HepG2 (cell line): ENCODE results near the gene ENG. TPM values are rescaled to one million over a fixed set of nuclear protein-coding genes. Genes with fewer than 3 reads are reported as not detected.

Experiments
- AGO2 ChIP-seq: fragments of 200-400 bp; formaldehyde crosslinking; optimal IDR thresholded peaks from 2 replicates; pipeline ENCODE3; 2017; ENCODE audit warnings: mild to moderate bottlenecking, low read depth, low read length, moderate library complexity
- AKAP8 ChIP-seq: sonication (generic); formaldehyde crosslinking; IDR thresholded peaks from 2 replicates; pipeline ENCODE4 v1.5.1; 2020; ENCODE audit warnings: mild to moderate bottlenecking, missing genetic modification reagents
- CENPX ChIP-seq: sonication (generic); formaldehyde crosslinking; IDR thresholded peaks from 2 replicates; pipeline ENCODE4 v1.9.0; 2021; ENCODE audit warnings: mild to moderate bottlenecking, missing genetic modification reagents, moderate library complexity
- CHCHD3 ChIP-seq: sonication (generic); formaldehyde crosslinking; IDR thresholded peaks from 2 replicates; pipeline ENCODE4 v1.8.0; 2022; ENCODE audit warnings: mild to moderate bottlenecking, missing genetic modification reagents, moderate library complexity
- ETV6 ChIP-seq: sonication (generic); formaldehyde crosslinking; conservative IDR thresholded peaks from 2 replicates; pipeline ENCODE4 v1.4.0; 2020; ENCODE audit warnings: missing genetic modification reagents
- FOXK1 ChIP-seq: sonication (generic); formaldehyde crosslinking; IDR thresholded peaks from 2 replicates; pipeline ENCODE4 v1.4.0; 2020; ENCODE audit warnings: low read depth, missing genetic modification reagents, borderline replicate concordance
- MATR3 ChIP-seq: sonication (generic); formaldehyde crosslinking; IDR thresholded peaks from 2 replicates; pipeline ENCODE4 v1.4.0; 2020; ENCODE audit warnings: missing genetic modification reagents
- MIER3 ChIP-seq: IDR thresholded peaks from 2 replicates; pipeline ENCODE4 v1.6.1; 2016; ENCODE audit warnings: missing compliant biosample characterization, borderline replicate concordance
- MYC ChIP-seq: sonication (generic); formaldehyde crosslinking; IDR thresholded peaks from 2 replicates; pipeline ENCODE4 v1.9.0; 2021; ENCODE audit warnings: missing genetic modification reagents, borderline replicate concordance
- NR1H2 ChIP-seq: sonication (generic); formaldehyde crosslinking; IDR thresholded peaks from 2 replicates; pipeline ENCODE4 v1.8.1; 2022; ENCODE audit warnings: low read depth, missing genetic modification reagents, borderline replicate concordance
- RFX1 ChIP-seq: fragments of 450-650 bp; IDR thresholded peaks from 2 replicates; pipeline ENCODE4 v1.6.1; 2017
- ZFP90 ChIP-seq: sonication (generic); formaldehyde crosslinking; IDR thresholded peaks from 2 replicates; pipeline ENCODE4 v1.8.0; 2022; ENCODE audit warnings: missing genetic modification reagents, mild to moderate bottlenecking, inconsistent platforms, borderline replicate concordance
- ZNF234 ChIP-seq: sonication (generic); formaldehyde crosslinking; conservative IDR thresholded peaks from 2 replicates; pipeline ENCODE4 v1.5.1; 2020; ENCODE audit warnings: mild to moderate bottlenecking, missing genetic modification reagents
- ZNF441 ChIP-seq: sonication (generic); formaldehyde crosslinking; IDR thresholded peaks from 2 replicates; pipeline ENCODE4 v1.7.0; 2021; ENCODE audit warnings: missing genetic modification reagents, borderline replicate concordance
- ZNF570 ChIP-seq: sonication (generic); formaldehyde crosslinking; IDR thresholded peaks from 2 replicates; pipeline ENCODE4 v1.4.0; 2020; ENCODE audit warnings: mild to moderate bottlenecking, missing genetic modification reagents, borderline replicate concordance
- ZNF75D ChIP-seq: sonication (generic); formaldehyde crosslinking; IDR thresholded peaks from 2 replicates; pipeline ENCODE4 v1.8.1; 2023; ENCODE audit warnings: missing genetic modification reagents, mild to moderate bottlenecking, borderline replicate concordance
- polyA plus RNA-seq, 8 experiments: library from polyadenylated mRNA; depleted of rRNA in 3 of 8; stranded (reverse) in 7 of 8; unstranded in 1 of 8; fragments of >200 nt; fragmentation: Illumina TruSeq in 4 of 8; extraction: Trizol in 4 of 8; gene quantifications; 2 replicates each; pipeline versions ENCODE4 v1.2.1 to v1.2.3, GENCODE V29; 2011 to 2016; ENCODE audit warnings: low read depth in 4 of 8, missing spikeins in 1 of 8, mixed read lengths in 1 of 8; ENCODE audit not compliant: insufficient read depth in 1 of 8
- total RNA-seq, 5 experiments: library from RNA; depleted of rRNA; stranded (reverse); fragments of >200 nt; fragmentation: Illumina TruSeq; extraction: Trizol; gene quantifications; 2 replicates each; pipeline ENCODE4 v1.2.3, GENCODE V29; 2016; ENCODE audit warnings: low read depth in 1 of 5
- TF ChIP-seq, protein P1 (sequence below): sonication (generic); formaldehyde crosslinking; IDR thresholded peaks from 2 replicates; pipeline ENCODE4 v1.8.1; 2023; ENCODE audit warnings: mild to moderate bottlenecking, missing genetic modification reagents, borderline replicate concordance
- TF ChIP-seq, protein P2 (sequence below): sonication (generic); formaldehyde crosslinking; IDR thresholded peaks from 2 replicates; pipeline ENCODE4 v1.5.1; 2020; ENCODE audit warnings: mild to moderate bottlenecking, missing genetic modification reagents, borderline replicate concordance
- TF ChIP-seq, protein P3 (sequence below): sonication (generic); formaldehyde crosslinking; IDR thresholded peaks from 2 replicates; pipeline ENCODE4 v1.4.0; 2020; ENCODE audit warnings: mild to moderate bottlenecking, low read depth, missing genetic modification reagents
- TF ChIP-seq, protein P4 (sequence below): sonication (generic); formaldehyde crosslinking; IDR thresholded peaks from 2 replicates; pipeline ENCODE4 v1.4.0; 2020; ENCODE audit warnings: missing genetic modification reagents, borderline replicate concordance
- TF ChIP-seq, protein P5 (sequence below): sonication (generic); formaldehyde crosslinking; IDR thresholded peaks from 2 replicates; pipeline ENCODE4 v1.9.0; 2021; ENCODE audit warnings: missing genetic modification reagents, borderline replicate concordance

The ENG gene
- total and polyA plus RNA-seq, 2 of the 13 experiments (the other 11 are each of a cell fraction or from before 2014, with no cell fraction given) = 0.02 to 1.1 TPM

DNA sequence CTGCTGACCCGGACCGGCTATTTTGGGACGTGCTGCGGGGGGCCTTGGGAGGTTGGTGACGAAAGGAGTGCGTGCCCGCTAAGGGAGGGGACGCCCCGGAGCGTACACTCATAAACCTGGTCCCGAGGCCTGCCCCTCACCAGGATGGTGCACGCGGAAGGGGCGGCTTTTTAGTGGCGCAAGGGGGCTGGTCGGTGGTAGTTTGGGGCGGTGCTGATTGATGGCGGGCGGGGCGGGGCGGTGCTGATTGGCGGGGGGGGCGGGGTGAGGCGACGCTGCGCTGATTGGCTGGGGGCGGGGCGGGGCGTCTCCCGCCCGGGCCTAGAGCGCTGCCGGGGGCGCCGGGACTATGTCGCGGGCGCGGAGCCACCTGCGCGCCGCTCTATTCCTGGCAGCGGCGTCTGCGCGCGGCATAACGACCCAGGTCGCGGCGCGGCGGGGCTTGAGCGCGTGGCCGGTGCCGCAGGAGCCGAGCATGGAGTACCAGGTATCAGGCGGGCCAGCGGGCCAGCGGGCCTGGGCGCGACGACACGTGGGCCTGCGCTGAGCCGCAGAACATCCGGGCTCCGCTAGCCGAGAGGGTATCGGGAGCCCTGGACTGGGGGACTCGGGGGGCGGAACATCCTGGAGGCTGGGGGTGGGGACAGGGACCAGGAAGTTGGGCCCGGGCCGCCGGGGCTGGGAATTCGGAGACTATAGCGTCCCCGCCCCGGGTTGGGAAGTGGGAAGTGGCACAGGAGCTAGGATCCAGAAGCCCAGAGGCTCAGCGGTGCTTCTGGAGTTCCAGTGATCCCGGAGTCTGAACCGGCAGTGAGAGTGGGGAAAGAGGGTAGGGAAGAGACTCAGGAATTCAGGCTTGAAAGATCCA is 51.6 kb downstream of the ENG start, which contains the start of gene FPGS (continued):
- no peak for TF ChIP-seq CENPX (CRISPR knock-in tag)
- TF ChIP-seq ZNF570 (CRISPR knock-in tag) = no peak
- no peak for TF ChIP-seq RFX1
- no peak for TF ChIP-seq CHCHD3 (CRISPR knock-in tag)
- TF ChIP-seq ZFP90 (CRISPR knock-in tag) = no peak; the same call in 1 of the 2 replicates
- TF ChIP-seq, protein P1, sequence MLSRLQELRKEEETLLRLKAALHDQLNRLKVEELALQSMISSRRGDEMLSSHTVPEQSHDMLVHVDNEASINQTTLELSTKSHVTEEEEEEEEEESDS = no peak
- no peak for TF ChIP-seq MIER3 (CRISPR knock-in tag)
- TF ChIP-seq MATR3 (CRISPR knock-in tag) = no peak
- no peak for TF ChIP-seq FOXK1 (CRISPR knock-in tag)
- TF ChIP-seq, protein P2, sequence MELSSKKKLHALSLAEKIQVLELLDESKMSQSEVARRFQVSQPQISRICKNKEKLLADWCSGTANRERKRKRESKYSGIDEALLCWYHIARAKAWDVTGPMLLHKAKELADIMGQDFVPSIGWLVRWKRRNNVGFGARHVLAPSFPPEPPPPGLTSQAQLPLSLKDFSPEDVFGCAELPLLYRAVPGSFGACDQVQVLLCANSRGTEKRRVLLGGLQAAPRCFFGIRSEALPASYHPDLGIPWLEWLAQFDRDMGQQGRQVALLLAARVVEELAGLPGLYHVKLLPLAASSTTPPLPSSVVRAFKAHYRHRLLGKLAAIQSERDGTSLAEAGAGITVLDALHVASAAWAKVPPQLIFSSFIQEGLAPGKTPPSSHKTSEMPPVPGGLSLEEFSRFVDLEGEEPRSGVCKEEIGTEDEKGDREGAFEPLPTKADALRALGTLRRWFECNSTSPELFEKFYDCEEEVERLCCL = no peak
- TF ChIP-seq ZNF234 (CRISPR knock-in tag) = no peak
- TF ChIP-seq, protein P3, sequence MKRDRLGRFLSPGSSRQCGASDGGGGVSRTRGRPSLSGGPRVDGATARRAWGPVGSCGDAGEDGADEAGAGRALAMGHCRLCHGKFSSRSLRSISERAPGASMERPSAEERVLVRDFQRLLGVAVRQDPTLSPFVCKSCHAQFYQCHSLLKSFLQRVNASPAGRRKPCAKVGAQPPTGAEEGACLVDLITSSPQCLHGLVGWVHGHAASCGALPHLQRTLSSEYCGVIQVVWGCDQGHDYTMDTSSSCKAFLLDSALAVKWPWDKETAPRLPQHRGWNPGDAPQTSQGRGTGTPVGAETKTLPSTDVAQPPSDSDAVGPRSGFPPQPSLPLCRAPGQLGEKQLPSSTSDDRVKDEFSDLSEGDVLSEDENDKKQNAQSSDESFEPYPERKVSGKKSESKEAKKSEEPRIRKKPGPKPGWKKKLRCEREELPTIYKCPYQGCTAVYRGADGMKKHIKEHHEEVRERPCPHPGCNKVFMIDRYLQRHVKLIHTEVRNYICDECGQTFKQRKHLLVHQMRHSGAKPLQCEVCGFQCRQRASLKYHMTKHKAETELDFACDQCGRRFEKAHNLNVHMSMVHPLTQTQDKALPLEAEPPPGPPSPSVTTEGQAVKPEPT (CRISPR knock-in tag) = 0 out of 2 replicates have a peak, but pooled peaks have one; percentile 63
- peak; percentile 98 for TF ChIP-seq MYC (CRISPR knock-in tag)
- no peak for TF ChIP-seq ZNF75D (CRISPR knock-in tag)
- TF ChIP-seq, protein P4, sequence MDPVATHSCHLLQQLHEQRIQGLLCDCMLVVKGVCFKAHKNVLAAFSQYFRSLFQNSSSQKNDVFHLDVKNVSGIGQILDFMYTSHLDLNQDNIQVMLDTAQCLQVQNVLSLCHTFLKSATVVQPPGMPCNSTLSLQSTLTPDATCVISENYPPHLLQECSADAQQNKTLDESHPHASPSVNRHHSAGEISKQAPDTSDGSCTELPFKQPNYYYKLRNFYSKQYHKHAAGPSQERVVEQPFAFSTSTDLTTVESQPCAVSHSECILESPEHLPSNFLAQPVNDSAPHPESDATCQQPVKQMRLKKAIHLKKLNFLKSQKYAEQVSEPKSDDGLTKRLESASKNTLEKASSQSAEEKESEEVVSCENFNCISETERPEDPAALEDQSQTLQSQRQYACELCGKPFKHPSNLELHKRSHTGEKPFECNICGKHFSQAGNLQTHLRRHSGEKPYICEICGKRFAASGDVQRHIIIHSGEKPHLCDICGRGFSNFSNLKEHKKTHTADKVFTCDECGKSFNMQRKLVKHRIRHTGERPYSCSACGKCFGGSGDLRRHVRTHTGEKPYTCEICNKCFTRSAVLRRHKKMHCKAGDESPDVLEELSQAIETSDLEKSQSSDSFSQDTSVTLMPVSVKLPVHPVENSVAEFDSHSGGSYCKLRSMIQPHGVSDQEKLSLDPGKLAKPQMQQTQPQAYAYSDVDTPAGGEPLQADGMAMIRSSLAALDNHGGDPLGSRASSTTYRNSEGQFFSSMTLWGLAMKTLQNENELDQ = no peak
- TF ChIP-seq NR1H2 (CRISPR knock-in tag) = 0 out of 2 replicates have a peak, but pooled peaks have one; percentile 16
- TF ChIP-seq ETV6 (CRISPR knock-in tag) = peak; percentile 65; the same call in 1 of the 2 replicates
- peak; percentile 16; the same call in 1 of the 2 replicates for TF ChIP-seq ZNF441 (CRISPR knock-in tag)
- TF ChIP-seq AGO2 = peak; percentile 69
- no peak for TF ChIP-seq AKAP8
- TF ChIP-seq, protein P5, sequence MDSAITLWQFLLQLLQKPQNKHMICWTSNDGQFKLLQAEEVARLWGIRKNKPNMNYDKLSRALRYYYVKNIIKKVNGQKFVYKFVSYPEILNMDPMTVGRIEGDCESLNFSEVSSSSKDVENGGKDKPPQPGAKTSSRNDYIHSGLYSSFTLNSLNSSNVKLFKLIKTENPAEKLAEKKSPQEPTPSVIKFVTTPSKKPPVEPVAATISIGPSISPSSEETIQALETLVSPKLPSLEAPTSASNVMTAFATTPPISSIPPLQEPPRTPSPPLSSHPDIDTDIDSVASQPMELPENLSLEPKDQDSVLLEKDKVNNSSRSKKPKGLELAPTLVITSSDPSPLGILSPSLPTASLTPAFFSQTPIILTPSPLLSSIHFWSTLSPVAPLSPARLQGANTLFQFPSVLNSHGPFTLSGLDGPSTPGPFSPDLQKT (CRISPR knock-in tag) = no peak
